Ishikawa (cell line): ENCODE measurements around the gene NFX1.

Experiments
- EGR1 ChIP-seq: IDR thresholded peaks from 2 replicates; pipeline ENCODE4 v1.6.1; 2012
- FOXM1 ChIP-seq: IDR thresholded peaks from 2 replicates; pipeline ENCODE4 v1.6.1; 2012; ENCODE audit warnings: low read depth, borderline replicate concordance
- TF ChIP-seq, protein P1 (sequence below): IDR thresholded peaks from 2 replicates; pipeline ENCODE4 v1.6.1; 2012

DNA sequence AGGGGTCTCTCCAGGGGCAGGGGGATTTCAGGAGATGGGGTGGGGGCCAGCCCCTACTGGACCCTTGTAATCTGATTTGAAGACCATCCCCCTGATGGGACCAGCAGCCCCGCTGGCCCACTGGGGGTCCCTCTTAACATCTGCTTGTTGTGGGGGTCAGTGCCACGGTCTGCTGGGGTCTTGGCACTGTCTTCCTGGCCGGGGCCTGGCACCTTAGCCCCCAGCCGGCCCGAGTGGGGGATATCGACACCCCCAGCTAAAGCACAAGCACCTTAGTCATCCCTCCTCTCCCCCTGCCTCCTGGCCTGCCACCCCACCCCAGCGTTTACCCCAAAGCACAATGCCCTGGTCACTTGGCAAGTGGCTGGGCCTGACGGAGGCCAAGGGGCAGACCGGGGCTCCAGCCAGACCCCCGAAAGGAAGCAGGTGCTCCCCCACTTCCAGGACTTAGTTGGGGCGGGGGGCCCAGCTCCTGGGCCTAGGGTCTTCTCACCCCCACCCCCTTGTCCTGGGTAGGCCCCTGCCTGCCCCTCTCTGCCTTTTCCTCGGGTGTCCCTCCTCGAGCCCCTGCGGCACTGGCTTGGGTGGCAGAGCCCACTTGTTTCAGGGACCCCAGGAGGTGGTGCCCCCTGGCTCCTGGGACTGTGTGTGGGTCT, 1.4 kb upstream of the NFX1 start:
- TF ChIP-seq, protein P1, sequence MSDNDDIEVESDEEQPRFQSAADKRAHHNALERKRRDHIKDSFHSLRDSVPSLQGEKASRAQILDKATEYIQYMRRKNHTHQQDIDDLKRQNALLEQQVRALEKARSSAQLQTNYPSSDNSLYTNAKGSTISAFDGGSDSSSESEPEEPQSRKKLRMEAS: no peak
- TF ChIP-seq EGR1 (no peak), FOXM1 (no peak)
